GM12865 (cell line): ENCODE data around the gene RPL3.

Experiments
- DNase-seq: peaks from one replicate; pipeline ENCODE4 v3.0.0; 2010; ENCODE audit warnings: low read depth
- H3K4me3 ChIP-seq: 2 replicates; pipeline ENCODE4 v1.5.1; 2011; ENCODE audit warnings: mild to moderate bottlenecking, low read depth, low read length, control low read depth
- CTCF ChIP-seq: IDR thresholded peaks from 2 replicates; pipeline ENCODE4 v1.5.1; 2011; ENCODE audit warnings: low read length, control low read depth, low read depth, inconsistent platforms; ENCODE audit not compliant: insufficient read depth; ENCODE audit errors: missing control alignments

The RPL3 gene

GRCh38 chr22:39280250-39280649 lies 39.2 kb downstream of the RPL3 start:
- DNase-seq, result no peak
- no peak for TF ChIP-seq CTCF
- H3K4me3 ChIP-seq, result no peak overlapping the region

- no peak overlapping the region for H3K4me3 ChIP-seq
- TF ChIP-seq CTCF, result no peak
- no peak for DNase-seq
Observed at GRCh38 chr22:39279170-39279850, 40.1 kb downstream of the RPL3 start.

- no peak for DNase-seq
- no peak for TF ChIP-seq CTCF
- H3K4me3 ChIP-seq, result no peak overlapping the region
Observed at GRCh38 chr22:39278040-39278439, 41.4 kb downstream of the RPL3 start.

GRCh38 chr22:39277142-39277607 lies 42.2 kb downstream of the RPL3 start:
- DNase-seq, result no peak
- no peak overlapping the region for H3K4me3 ChIP-seq
- no peak for TF ChIP-seq CTCF

GRCh38 chr22:39276440-39277141 lies 42.8 kb downstream of the RPL3 start:
- TF ChIP-seq CTCF, result no peak

GRCh38 chr22:39275814-39276439 lies 43.5 kb downstream of the RPL3 start:
- no peak overlapping the region for H3K4me3 ChIP-seq
- no peak for TF ChIP-seq CTCF
- no peak for DNase-seq

More at GRCh38 chr22:39276440-39277141, 42.8 kb downstream of the RPL3 start:
- H3K4me3 ChIP-seq, result no peak overlapping the region
- DNase-seq, result no peak
